Mammary epithelial cell (primary cell): ENCODE data around the gene OR9Q1.

Experiments used
- EZH2 ChIP-seq: IDR thresholded peaks from 2 replicates; pipeline ENCODE4 v1.6.1; 2012; ENCODE audit warnings: low read length, inconsistent platforms, borderline replicate concordance
- TF ChIP-seq, protein P1 (sequence below), 2 donors: IDR thresholded peaks in 1 of 2; conservative IDR thresholded peaks in 1 of 2; 2 replicates each; pipeline ENCODE4 v1.5.1; 2011 to 2012; ENCODE audit warnings: inconsistent platforms in 2 of 2, low read length in 2 of 2, mild to moderate bottlenecking in 2 of 2, control low read depth in 1 of 2, low read depth in 1 of 2; ENCODE audit not compliant: insufficient read depth in 1 of 2; ENCODE audit errors: extremely low read depth in 1 of 2

DNA sequence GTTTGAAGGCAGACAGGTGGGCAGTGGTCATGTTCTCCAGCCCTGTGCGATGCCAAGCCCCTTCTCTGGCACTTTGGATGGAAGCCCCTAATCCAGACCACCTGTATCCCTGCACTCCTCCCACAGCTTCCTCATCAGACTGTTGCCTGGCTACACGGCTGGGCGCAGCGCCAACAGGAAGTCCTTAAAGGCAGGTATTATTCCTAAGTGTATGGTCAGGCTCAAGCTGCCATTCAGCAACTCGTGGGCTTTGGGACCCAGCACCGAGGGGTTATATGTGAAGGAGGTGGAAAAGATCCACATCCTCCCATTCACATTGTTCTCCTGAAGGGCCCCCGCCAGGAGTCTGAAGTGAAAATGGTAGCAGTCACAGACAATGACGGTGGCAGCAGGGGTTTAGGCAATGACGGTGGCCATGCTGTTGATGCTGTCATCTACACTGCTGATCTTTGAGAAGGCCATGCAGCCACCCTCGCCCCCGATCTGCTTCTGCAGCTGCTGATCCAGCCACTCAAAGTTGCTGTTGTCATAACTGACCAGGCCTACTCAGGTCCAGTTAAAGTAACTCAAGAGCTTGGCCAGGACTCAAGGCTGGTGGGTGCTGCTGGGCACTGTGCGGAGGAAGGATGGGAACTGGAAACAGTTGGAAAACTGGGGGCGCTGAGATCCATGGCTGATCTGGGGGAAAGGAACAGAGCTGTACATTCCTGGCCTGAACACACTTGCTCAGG lies 34.8 kb downstream of the OR9Q1 start:
- TF ChIP-seq, protein P1, sequence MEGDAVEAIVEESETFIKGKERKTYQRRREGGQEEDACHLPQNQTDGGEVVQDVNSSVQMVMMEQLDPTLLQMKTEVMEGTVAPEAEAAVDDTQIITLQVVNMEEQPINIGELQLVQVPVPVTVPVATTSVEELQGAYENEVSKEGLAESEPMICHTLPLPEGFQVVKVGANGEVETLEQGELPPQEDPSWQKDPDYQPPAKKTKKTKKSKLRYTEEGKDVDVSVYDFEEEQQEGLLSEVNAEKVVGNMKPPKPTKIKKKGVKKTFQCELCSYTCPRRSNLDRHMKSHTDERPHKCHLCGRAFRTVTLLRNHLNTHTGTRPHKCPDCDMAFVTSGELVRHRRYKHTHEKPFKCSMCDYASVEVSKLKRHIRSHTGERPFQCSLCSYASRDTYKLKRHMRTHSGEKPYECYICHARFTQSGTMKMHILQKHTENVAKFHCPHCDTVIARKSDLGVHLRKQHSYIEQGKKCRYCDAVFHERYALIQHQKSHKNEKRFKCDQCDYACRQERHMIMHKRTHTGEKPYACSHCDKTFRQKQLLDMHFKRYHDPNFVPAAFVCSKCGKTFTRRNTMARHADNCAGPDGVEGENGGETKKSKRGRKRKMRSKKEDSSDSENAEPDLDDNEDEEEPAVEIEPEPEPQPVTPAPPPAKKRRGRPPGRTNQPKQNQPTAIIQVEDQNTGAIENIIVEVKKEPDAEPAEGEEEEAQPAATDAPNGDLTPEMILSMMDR (conservative IDR thresholded peaks at IDR 0.05 in 1 of 2, IDR thresholded peaks at IDR 0.05 in 1 of 2; ENCODE audit: extremely low read depth in 1 of 2, insufficient read depth in 1 of 2, low read depth in 1 of 2, low read length in 2 of 2), result no peak
- no peak for TF ChIP-seq EZH2
